Caco-2 (cell line): Measurements from ENCODE around the gene NDP. TPM values are rescaled to one million over a fixed set of nuclear protein-coding genes. Genes with fewer than 3 reads are reported as not detected.

Source experiments
- Bru-seq: library from RNA; stranded (reverse); fragments of 400-500 nt; gene quantifications from one replicate; lab custom pipeline; 2021; lab: Mats Ljungman, UMichigan
- BruChase-seq, 2 experiments: library from RNA; stranded (reverse); fragments of 400-500 nt; gene quantifications; one replicate each; lab custom pipeline; 2021; lab: Mats Ljungman, UMichigan
- BruUV-seq: library from RNA; stranded (reverse); fragments of 400-500 nt; replicated peaks from 2 replicates; lab custom pipeline; 2021; lab: Mats Ljungman, UMichigan
- CTCF ChIA-PET: fragments of 300-600 bp; sonication (Branson Sonifier 250); formaldehyde crosslinking; loops from one replicate; lab custom pipeline; 2022; ENCODE audit warnings: antibody characterized with exemption; lab: Charles Lee
- POLR2A ChIA-PET: fragments of 300-600 bp; sonication (Branson Sonifier 250); formaldehyde crosslinking; loops from one replicate; lab custom pipeline; 2022; ENCODE audit warnings: antibody characterized with exemption; lab: Charles Lee
- DNase-seq, 2 experiments: peaks; one replicate each; pipeline versions ENCODE4 v3.0.0 to v3.0.0-alpha.2; 2020 to 2022
- H3K27me3 ChIP-seq: replicated peaks from 2 replicates; pipeline ENCODE4 v1.6.0; 2011; ENCODE audit warnings: low read length; ENCODE audit not compliant: control insufficient read depth, insufficient read depth
- H3K36me3 ChIP-seq: 2 replicates; pipeline ENCODE4 v1.5.1; 2011; ENCODE audit warnings: low read length; ENCODE audit not compliant: control insufficient read depth, insufficient read depth
- H3K4me1 ChIP-seq: fragments of 250-450 bp; sonication (Bioruptor Pico); 2 replicates; pipeline ENCODE4 v1.5.1; 2020; ENCODE audit warnings: mild to moderate bottlenecking
- H3K4me3 ChIP-seq: 2 replicates; pipeline ENCODE4 v1.5.1; 2011; ENCODE audit warnings: low read depth, mild to moderate bottlenecking, control low read depth, low read length
- H3K9me3 ChIP-seq: fragments of 250-450 bp; sonication (Bioruptor Pico); 2 replicates; pipeline ENCODE4 v1.5.1; 2020; ENCODE audit warnings: mild to moderate bottlenecking, moderate library complexity
- H3K27ac Mint-ChIP-seq: one replicate; pipeline ENCODE4 v1.8.0; 2022; ENCODE audit warnings: mixed read lengths; ENCODE audit not compliant: unreplicated experiment
- H3K27me3 Mint-ChIP-seq: one replicate; pipeline ENCODE4 v1.8.0; 2022; ENCODE audit warnings: mixed read lengths; ENCODE audit not compliant: insufficient read depth, unreplicated experiment
- H3K36me3 Mint-ChIP-seq: one replicate; pipeline ENCODE4 v1.8.0; 2022; ENCODE audit warnings: mild to moderate bottlenecking, mixed read lengths; ENCODE audit not compliant: insufficient read depth, unreplicated experiment
- H3K4me1 Mint-ChIP-seq: one replicate; pipeline ENCODE4 v1.8.0; 2022; ENCODE audit warnings: low read depth, mixed read lengths; ENCODE audit not compliant: unreplicated experiment
- H3K4me3 Mint-ChIP-seq: one replicate; pipeline ENCODE4 v1.8.0; 2022; ENCODE audit warnings: mild to moderate bottlenecking, moderate library complexity, mixed read lengths; ENCODE audit not compliant: unreplicated experiment
- H3K9me3 Mint-ChIP-seq: one replicate; pipeline ENCODE4 v1.8.0; 2022; ENCODE audit warnings: mixed read lengths; ENCODE audit not compliant: unreplicated experiment
- CTCF ChIP-seq, 2 experiments: fragments of 200-600 bp in 1 of 2; IDR thresholded peaks; 1 replicate in 1 of 2; 2 replicates in 1 of 2; pipeline versions ENCODE4 v1.5.1 to v1.8.0; 2011 to 2022; ENCODE audit warnings: antibody characterized with exemption in 1 of 2, control low read depth in 1 of 2, inconsistent platforms in 1 of 2, low read depth in 1 of 2, low read length in 1 of 2, mild to moderate bottlenecking in 1 of 2, moderate library complexity in 1 of 2; ENCODE audit not compliant: insufficient read depth in 1 of 2, severe bottlenecking in 1 of 2, unreplicated experiment in 1 of 2
- intact Hi-C: fragments of 100-400 bp; cut with micrococcal nuclease; formaldehyde crosslinking; loops from one replicate; pipeline ENCODE4 v1.10.0; 2022; ENCODE audit not compliant: unreplicated experiment
- long read RNA-seq: library from polyadenylated mRNA; stranded (forward); transcript quantifications from one replicate; pipeline ENCODE4 v2.0.0, GENCODE V29; 2022
- total RNA-seq: library from RNA; stranded (reverse); gene quantifications from 2 replicates; pipeline ENCODE4 v1.2.3, GENCODE V29; 2022

Gene NDP
- 0.37 and 0.48 TPM in 2 replicates for total RNA-seq
- percentile 36 among the genes with signal in this experiment for Bru-seq, nascent RNA
- percentile 16 among the genes with signal in this experiment for BruChase-seq, experiment 1, labeled RNA remaining after a 2-hour chase
- percentile 17 among the genes with signal in this experiment for BruChase-seq, experiment 2, labeled RNA remaining after a 6-hour chase
- long read RNA-seq, partial matches to known transcripts, result 0 of 1 reads
- long read RNA-seq, other reads (novel, unspliced or antisense), result 0 of 1 reads

DNA sequence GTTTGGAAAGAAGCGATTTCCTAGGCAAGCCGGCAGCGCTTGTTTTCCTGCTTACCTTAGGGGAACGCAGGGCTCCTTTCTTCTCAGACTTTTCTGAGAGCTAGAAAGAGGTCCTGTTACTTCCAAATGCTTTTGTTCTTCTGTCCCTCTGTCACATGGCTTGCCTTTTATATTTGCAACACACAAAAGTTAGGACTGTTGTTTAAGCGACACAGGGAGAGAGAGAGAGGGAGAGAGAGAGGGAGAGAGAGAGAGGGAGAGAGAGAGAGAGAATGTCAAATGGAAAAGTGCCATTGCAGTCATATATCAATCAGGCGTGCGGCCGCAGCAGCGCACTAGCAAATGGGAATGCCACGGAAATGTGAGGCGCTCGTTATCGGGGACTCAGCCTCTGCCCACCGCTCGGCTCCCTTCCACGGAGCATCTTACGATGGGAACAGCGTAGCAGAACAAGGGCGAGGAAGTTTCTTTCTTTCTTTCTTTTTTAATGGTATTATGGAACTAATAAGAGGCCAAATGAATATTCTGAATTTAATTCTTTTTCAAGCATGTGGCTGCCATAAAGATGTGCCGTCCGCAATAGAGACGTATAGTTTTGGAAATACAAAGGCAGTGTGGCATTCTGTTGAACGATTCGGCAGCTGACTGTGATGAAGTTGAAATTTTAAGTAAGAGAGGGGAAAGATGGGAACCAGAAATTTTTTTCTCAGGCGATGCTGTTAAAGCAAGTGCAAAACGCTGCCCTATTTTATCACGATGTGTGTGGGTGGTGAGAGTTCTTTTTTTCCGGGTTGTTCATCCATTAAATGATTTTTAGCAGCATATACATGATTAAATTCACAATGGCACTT lies at the start of gene NDP:
NDP (minus strand) TSS at position 142 of the 851 bp plus-strand sequence. CDS start 14,745 bp downstream, outside the sequence.
- no peaks in the 10 kb centered on the region for H3K27me3 Mint-ChIP-seq
- TF ChIP-seq CTCF (IDR thresholded peaks at IDR 0.05; ENCODE audit: insufficient read depth in 1 of 2, low read depth in 1 of 2, low read length in 1 of 2, severe bottlenecking in 1 of 2, unreplicated experiment in 1 of 2), result no peak
- H3K4me3 Mint-ChIP-seq, result peak within 1 kb of the TSS; percentile 70
- Histone ChIP-seq H3K27me3 (no peaks in the 10 kb centered on the region), H3K4me1 (no peaks in the 10 kb centered on the region), H3K4me3 (peak within 1 kb of the TSS; percentile 25), H3K36me3 (no peaks in the 10 kb centered on the region), H3K9me3 (no peaks in the 10 kb centered on the region)
- BruUV-seq, result no TSS peak
- peaks cover 7% of the 10 kb centered on the region for H3K4me1 Mint-ChIP-seq
- ChIA-PET POLR2A (no interaction called here), CTCF (interaction anchor here (0.6 kb wide), 1 partner anchor 15 kb away, joined by 4 read pairs; no protein-coding TSS in a partner anchor)
- peaks cover 12% of the 10 kb centered on the region for H3K36me3 Mint-ChIP-seq
- no peaks in the 10 kb centered on the region for H3K9me3 Mint-ChIP-seq
- peak in 1 of 2 experiments; percentile 3 for DNase-seq
- no peak within 1 kb of the TSS for H3K27ac Mint-ChIP-seq
- intact Hi-C loops, result loop anchor here (5.0 kb wide), 1 partner anchor 44 kb away; no protein-coding TSS in a partner anchor

DNA sequence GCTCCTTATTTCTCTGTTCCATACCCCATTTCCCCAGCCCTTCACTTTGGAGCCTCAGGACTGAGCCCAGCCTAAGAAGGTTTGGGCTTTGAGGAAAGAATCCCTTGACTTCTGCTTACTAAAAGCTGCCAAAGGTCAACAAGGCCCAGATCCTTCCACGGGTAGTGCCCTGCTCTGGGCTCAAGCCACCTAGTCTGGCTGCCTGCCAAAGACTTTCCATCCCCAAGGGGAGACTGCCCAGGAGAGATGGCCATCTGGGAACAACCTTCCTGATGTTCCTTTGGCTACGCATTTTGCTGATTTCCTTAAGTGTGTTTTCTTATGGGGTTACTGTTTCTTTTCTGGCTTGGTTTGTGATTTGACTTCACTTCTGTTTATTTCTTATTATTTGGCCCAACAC lies 49.8 kb upstream of the NDP start:
- BruUV-seq, result no TSS peak
- Mint-ChIP-seq H3K9me3 (no peaks in the 10 kb centered on the region), H3K27ac (no peak overlapping the region), H3K4me3 (no peak overlapping the region), H3K27me3 (no peaks in the 10 kb centered on the region), H3K4me1 (no peaks in the 10 kb centered on the region), H3K36me3 (no peaks in the 10 kb centered on the region)
- Histone ChIP-seq H3K36me3 (no peaks in the 10 kb centered on the region), H3K9me3 (no peaks in the 10 kb centered on the region), H3K27me3 (no peaks in the 10 kb centered on the region), H3K4me1 (no peaks in the 10 kb centered on the region), H3K4me3 (no peak overlapping the region)
- POLR2A ChIA-PET, result no interaction called here
- no peak for TF ChIP-seq CTCF (IDR thresholded peaks at IDR 0.05; ENCODE audit: insufficient read depth in 1 of 2, low read depth in 1 of 2, low read length in 1 of 2, severe bottlenecking in 1 of 2, unreplicated experiment in 1 of 2)
- CTCF ChIA-PET, result no interaction called here
- intact Hi-C loops, result no loop called here
- DNase-seq, result no peak

DNA sequence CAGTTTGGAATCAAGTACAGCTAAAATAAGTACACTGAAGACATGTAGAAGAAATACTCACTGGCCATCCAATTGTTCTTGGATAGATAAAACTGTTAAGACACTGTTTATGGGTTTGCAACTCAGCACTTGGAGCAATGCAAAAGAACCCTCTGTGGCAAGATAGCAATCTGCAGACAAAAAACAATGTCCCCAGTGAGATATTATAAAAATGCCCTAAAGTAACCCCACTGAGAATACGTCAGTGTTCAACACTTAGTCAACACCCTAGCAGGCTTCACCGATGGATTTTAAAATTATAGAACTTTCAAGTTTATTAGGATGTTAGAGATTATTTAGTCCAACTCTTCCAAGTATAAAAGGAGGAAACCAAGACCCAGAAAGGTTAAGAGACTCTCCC lies 47.5 kb upstream of the NDP start:
- no peak overlapping the region for H3K4me3 Mint-ChIP-seq
- H3K27me3 Mint-ChIP-seq, result no peaks in the 10 kb centered on the region
- no peaks in the 10 kb centered on the region for H3K36me3 Mint-ChIP-seq
- H3K27ac Mint-ChIP-seq, result no peak overlapping the region
- H3K9me3 Mint-ChIP-seq, result no peaks in the 10 kb centered on the region
- H3K9me3 ChIP-seq, result no peaks in the 10 kb centered on the region
- BruUV-seq, result no TSS peak
- H3K4me1 ChIP-seq, result no peaks in the 10 kb centered on the region
- ChIA-PET POLR2A (no interaction called here), CTCF (no interaction called here)
- no peak for DNase-seq
- no peaks in the 10 kb centered on the region for H3K4me1 Mint-ChIP-seq
- intact Hi-C loops, result no loop called here
- H3K36me3 ChIP-seq, result no peaks in the 10 kb centered on the region
- no peak overlapping the region for H3K4me3 ChIP-seq
- H3K27me3 ChIP-seq, result no peaks in the 10 kb centered on the region
- no peak for TF ChIP-seq CTCF (IDR thresholded peaks at IDR 0.05; ENCODE audit: insufficient read depth in 1 of 2, low read depth in 1 of 2, low read length in 1 of 2, severe bottlenecking in 1 of 2, unreplicated experiment in 1 of 2)
